HEK293 (cell line): ENCODE measurements around the gene FNDC8.

Experiments used
- CTCF ChIA-PET: fragments of 350-600 bp; formaldehyde crosslinking; extraction: SDS; loops from one replicate; lab custom pipeline; 2021; ENCODE audit warnings: antibody characterized with exemption; lab: Yijun Ruan, JAX
- POLR2A ChIA-PET: fragments of 300-600 bp; formaldehyde crosslinking; extraction: SDS; loops from one replicate; lab custom pipeline; 2020; ENCODE audit warnings: antibody characterized with exemption, inconsistent platforms; lab: Yijun Ruan, JAX
- H3K27ac ChIP-seq: fragments of 200-500 bp; sonication (Bioruptor generic); 2 replicates; pipeline ENCODE4 v1.5.1; 2014; ENCODE audit warnings: low read depth, low read length, control low read depth, inconsistent platforms; ENCODE audit errors: extremely low read depth
- H3K36me3 ChIP-seq, 2 experiments: fragments of 200-500 bp in 1 of 2; sonication (Bioruptor generic) in 1 of 2; 1 replicate in 1 of 2; 2 replicates in 1 of 2; pipeline ENCODE4 v1.5.1; 2014 to 2017; ENCODE audit warnings: inconsistent platforms in 2 of 2, low read length in 2 of 2; ENCODE audit not compliant: control insufficient read depth in 2 of 2, insufficient read depth in 1 of 2
- H3K4me1 ChIP-seq: fragments of 200-500 bp; sonication (Bioruptor generic); 2 replicates; pipeline ENCODE4 v1.5.1; 2014; ENCODE audit warnings: mild to moderate bottlenecking, low read length, inconsistent platforms; ENCODE audit not compliant: control insufficient read depth, insufficient read depth
- H3K4me3 ChIP-seq: 2 replicates; pipeline ENCODE4 v1.5.1; 2011; ENCODE audit warnings: low read depth, mild to moderate bottlenecking, control low read depth, low read length, moderate library complexity
- H3K9me3 ChIP-seq: fragments of 200-500 bp; sonication (Bioruptor generic); 2 replicates; pipeline ENCODE4 v1.5.1; 2014; ENCODE audit warnings: low read depth, low read length, inconsistent platforms; ENCODE audit not compliant: control insufficient read depth, insufficient read depth
- BCL11B ChIP-seq: fragments of 450-650 bp; formaldehyde crosslinking; IDR thresholded peaks from 2 replicates; pipeline ENCODE4 v1.5.1; 2016; ENCODE audit warnings: low read depth, missing biosample characterization, missing genetic modification characterization
- EGR2 ChIP-seq: fragments of 450-650 bp; formaldehyde crosslinking; IDR thresholded peaks from 2 replicates; pipeline ENCODE4 v1.5.1; 2016; ENCODE audit warnings: low read depth, missing biosample characterization, missing genetic modification characterization
- KLF1 ChIP-seq: fragments of 450-650 bp; formaldehyde crosslinking; IDR thresholded peaks from 2 replicates; pipeline ENCODE4 v1.5.1; 2016; ENCODE audit warnings: missing biosample characterization, missing genetic modification characterization
- MEIS1 ChIP-seq: sonication (generic); formaldehyde crosslinking; IDR thresholded peaks from 2 replicates; pipeline ENCODE4 v1.8.1; 2022; ENCODE audit warnings: missing genetic modification reagents, mild to moderate bottlenecking, borderline replicate concordance
- REPIN1 ChIP-seq: fragments of 450-650 bp; formaldehyde crosslinking; IDR thresholded peaks from 2 replicates; pipeline ENCODE4 v1.5.1; 2017; ENCODE audit warnings: missing biosample characterization, missing genetic modification characterization, low read depth
- SALL2 ChIP-seq: fragments of 450-650 bp; formaldehyde crosslinking; IDR thresholded peaks from 2 replicates; pipeline ENCODE4 v1.5.0; 2017; ENCODE audit warnings: missing biosample characterization, mild to moderate bottlenecking, missing genetic modification characterization, borderline replicate concordance
- YY1 ChIP-seq: fragments of 450-650 bp; formaldehyde crosslinking; IDR thresholded peaks from 2 replicates; pipeline ENCODE4 v1.5.1; 2018; ENCODE audit warnings: missing biosample characterization, missing genetic modification characterization
- ZBTB17 ChIP-seq: fragments of 450-650 bp; formaldehyde crosslinking; IDR thresholded peaks from 2 replicates; pipeline ENCODE4 v1.5.1; 2016; ENCODE audit warnings: missing biosample characterization, missing genetic modification characterization
- ZBTB48 ChIP-seq: fragments of 450-650 bp; formaldehyde crosslinking; IDR thresholded peaks from 2 replicates; pipeline ENCODE4 v1.5.1; 2016; ENCODE audit warnings: missing biosample characterization, missing genetic modification characterization
- ZNF133 ChIP-seq: fragments of 450-650 bp; formaldehyde crosslinking; IDR thresholded peaks from 2 replicates; pipeline ENCODE4 v1.5.1; 2016; ENCODE audit warnings: missing biosample characterization, missing genetic modification characterization
- ZNF140 ChIP-seq: fragments of 450-650 bp; formaldehyde crosslinking; IDR thresholded peaks from 2 replicates; pipeline ENCODE4 v1.5.1; 2016; ENCODE audit warnings: missing biosample characterization, missing genetic modification characterization
- ZNF175 ChIP-seq: fragments of 450-650 bp; formaldehyde crosslinking; IDR thresholded peaks from 2 replicates; pipeline ENCODE4 v1.5.1; 2016; ENCODE audit warnings: missing biosample characterization, missing genetic modification characterization
- ZNF19 ChIP-seq: fragments of 450-650 bp; formaldehyde crosslinking; IDR thresholded peaks from 2 replicates; pipeline ENCODE4; 2016; ENCODE audit warnings: missing biosample characterization, missing genetic modification characterization, low read depth
- ZNF239 ChIP-seq: fragments of 450-650 bp; formaldehyde crosslinking; IDR thresholded peaks from 2 replicates; pipeline ENCODE4 v1.5.1; 2016; ENCODE audit warnings: missing biosample characterization, missing genetic modification characterization
- ZNF311 ChIP-seq: fragments of 450-650 bp; formaldehyde crosslinking; IDR thresholded peaks from 2 replicates; pipeline ENCODE4 v1.5.1; 2017; ENCODE audit warnings: missing biosample characterization, missing genetic modification characterization, borderline replicate concordance
- ZNF335 ChIP-seq: fragments of 450-650 bp; formaldehyde crosslinking; conservative IDR thresholded peaks from 2 replicates; pipeline ENCODE4 v1.5.1; 2016; ENCODE audit warnings: missing biosample characterization, missing genetic modification characterization
- ZNF473 ChIP-seq: fragments of 450-650 bp; formaldehyde crosslinking; IDR thresholded peaks from 2 replicates; pipeline ENCODE4 v1.5.1; 2017; ENCODE audit warnings: missing biosample characterization, missing genetic modification characterization
- ZNF529 ChIP-seq: fragments of 450-650 bp; formaldehyde crosslinking; IDR thresholded peaks from 2 replicates; pipeline ENCODE4 v1.5.1; 2017; ENCODE audit warnings: missing genetic modification characterization, missing biosample characterization; ENCODE audit not compliant: insufficient replicate concordance
- ZNF555 ChIP-seq: fragments of 450-650 bp; formaldehyde crosslinking; conservative IDR thresholded peaks from 2 replicates; pipeline ENCODE4 v1.5.1; 2017; ENCODE audit warnings: missing biosample characterization, mild to moderate bottlenecking, missing genetic modification characterization, inconsistent platforms
- ZNF623 ChIP-seq: fragments of 450-650 bp; formaldehyde crosslinking; IDR thresholded peaks from 2 replicates; pipeline ENCODE4 v1.5.1; 2016; ENCODE audit warnings: missing biosample characterization, missing genetic modification characterization
- ZNF626 ChIP-seq: fragments of 450-650 bp; sonication (Bioruptor Pico); formaldehyde crosslinking; IDR thresholded peaks from 2 replicates; pipeline ENCODE4 v1.5.1; 2018; ENCODE audit warnings: missing biosample characterization, missing genetic modification characterization, inconsistent platforms
- ZXDB ChIP-seq: fragments of 450-650 bp; formaldehyde crosslinking; IDR thresholded peaks from 2 replicates; pipeline ENCODE4 v1.5.1; 2016; ENCODE audit warnings: missing biosample characterization, missing genetic modification characterization
- TF ChIP-seq, protein P1 (sequence below): fragments of 450-650 bp; formaldehyde crosslinking; IDR thresholded peaks from 2 replicates; pipeline ENCODE4; 2016; ENCODE audit warnings: missing biosample characterization, missing genetic modification characterization
- TF ChIP-seq, protein P2 (sequence below): fragments of 450-650 bp; formaldehyde crosslinking; IDR thresholded peaks from 2 replicates; pipeline ENCODE4 v1.5.1; 2017; ENCODE audit warnings: missing biosample characterization, missing genetic modification characterization
- TF ChIP-seq, protein P3 (sequence below): fragments of 450-650 bp; formaldehyde crosslinking; IDR thresholded peaks from 2 replicates; pipeline ENCODE4 v1.5.1; 2016; ENCODE audit warnings: missing biosample characterization, missing genetic modification characterization
- TF ChIP-seq, protein P4 (sequence below): fragments of 450-650 bp; formaldehyde crosslinking; IDR thresholded peaks from 2 replicates; pipeline ENCODE4 v1.5.1; 2016; ENCODE audit warnings: missing biosample characterization, missing genetic modification characterization

FNDC8 gene

GRCh38 chr17:35129973-35130351 lies 8.5 kb downstream of the FNDC8 start:
- H3K4me3 ChIP-seq: no peak overlapping the region
- no peak for TF ChIP-seq ZNF626 (tag by site-specific recombination)
- TF ChIP-seq, protein P1, sequence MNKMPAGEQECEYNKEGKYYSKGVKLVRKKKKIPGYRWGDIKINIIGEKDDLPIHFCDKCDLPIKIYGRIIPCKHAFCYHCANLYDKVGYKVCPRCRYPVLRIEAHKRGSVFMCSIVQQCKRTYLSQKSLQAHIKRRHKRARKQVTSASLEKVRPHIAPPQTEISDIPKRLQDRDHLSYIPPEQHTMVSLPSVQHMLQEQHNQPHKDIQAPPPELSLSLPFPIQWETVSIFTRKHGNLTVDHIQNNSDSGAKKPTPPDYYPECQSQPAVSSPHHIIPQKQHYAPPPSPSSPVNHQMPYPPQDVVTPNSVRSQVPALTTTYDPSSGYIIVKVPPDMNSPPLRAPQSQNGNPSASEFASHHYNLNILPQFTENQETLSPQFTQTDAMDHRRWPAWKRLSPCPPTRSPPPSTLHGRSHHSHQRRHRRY (tag by site-specific recombination): no peak
- no peak for TF ChIP-seq ZNF529 (tag by site-specific recombination)
- no peak for TF ChIP-seq KLF1 (tag by site-specific recombination)
- TF ChIP-seq BCL11B (tag by site-specific recombination): no peak
- TF ChIP-seq ZNF140 (tag by site-specific recombination): no peak
- no peak for TF ChIP-seq SALL2 (tag by site-specific recombination)
- TF ChIP-seq ZBTB48 (tag by site-specific recombination): no peak
- no peak for TF ChIP-seq EGR2 (tag by site-specific recombination)
- TF ChIP-seq ZBTB17 (tag by site-specific recombination): no peak
- CTCF ChIA-PET: interaction anchor here (0.7 to 1.2 kb wide), 3 partner anchors 10 to 163 kb away, joined by 3 to 4 read pairs (median 3); no protein-coding TSS in a partner anchor
- H3K9me3 ChIP-seq: no peaks in the 10 kb centered on the region
- H3K36me3 ChIP-seq: peaks cover 19 to 52% of the 10 kb centered on the region in 2 experiments
- POLR2A ChIA-PET: interaction anchor here (1.0 to 1.4 kb wide), 2 partner anchors 11 to 32 kb away, joined by 3 to 9 read pairs; no protein-coding TSS in a partner anchor
- no peaks in the 10 kb centered on the region for H3K4me1 ChIP-seq
- no peak overlapping the region for H3K27ac ChIP-seq

- Histone ChIP-seq H3K4me3 (no peak overlapping the region), H3K27ac (no peak overlapping the region), H3K36me3 (peaks cover 23 to 56% of the 10 kb centered on the region in 2 experiments), H3K9me3 (no peaks in the 10 kb centered on the region), H3K4me1 (no peaks in the 10 kb centered on the region)
- CTCF ChIA-PET: interaction anchor here (0.5 to 1.0 kb wide), 3 partner anchors 10 to 859 kb away, joined by 3 to 4 read pairs (median 3); no protein-coding TSS in a partner anchor
- POLR2A ChIA-PET: interaction anchor here (1.0 to 1.4 kb wide), 3 partner anchors 10 to 32 kb away, joined by 3 to 9 read pairs (median 4); partner anchors contain the start of gene RAD51D
- TF ChIP-seq ZNF311 (tag by site-specific recombination) (no peak), ZNF555 (tag by site-specific recombination) (no peak), YY1 (tag by site-specific recombination) (no peak), ZNF335 (tag by site-specific recombination) (no peak), ZNF133 (tag by site-specific recombination) (no peak), ZXDB (no peak), ZNF239 (tag by site-specific recombination) (no peak), ZNF175 (tag by site-specific recombination) (no peak), REPIN1 (tag by site-specific recombination) (no peak), ZNF19 (no peak), ZNF473 (tag by site-specific recombination) (no peak), KLF1 (tag by site-specific recombination) (no peak), MEIS1 (CRISPR knock-in tag) (no peak), ZNF623 (tag by site-specific recombination) (no peak)
- TF ChIP-seq, protein P1 (tag by site-specific recombination): no peak
- TF ChIP-seq, protein P2, sequence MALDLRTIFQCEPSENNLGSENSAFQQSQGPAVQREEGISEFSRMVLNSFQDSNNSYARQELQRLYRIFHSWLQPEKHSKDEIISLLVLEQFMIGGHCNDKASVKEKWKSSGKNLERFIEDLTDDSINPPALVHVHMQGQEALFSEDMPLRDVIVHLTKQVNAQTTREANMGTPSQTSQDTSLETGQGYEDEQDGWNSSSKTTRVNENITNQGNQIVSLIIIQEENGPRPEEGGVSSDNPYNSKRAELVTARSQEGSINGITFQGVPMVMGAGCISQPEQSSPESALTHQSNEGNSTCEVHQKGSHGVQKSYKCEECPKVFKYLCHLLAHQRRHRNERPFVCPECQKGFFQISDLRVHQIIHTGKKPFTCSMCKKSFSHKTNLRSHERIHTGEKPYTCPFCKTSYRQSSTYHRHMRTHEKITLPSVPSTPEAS: no peak
- TF ChIP-seq, protein P3, sequence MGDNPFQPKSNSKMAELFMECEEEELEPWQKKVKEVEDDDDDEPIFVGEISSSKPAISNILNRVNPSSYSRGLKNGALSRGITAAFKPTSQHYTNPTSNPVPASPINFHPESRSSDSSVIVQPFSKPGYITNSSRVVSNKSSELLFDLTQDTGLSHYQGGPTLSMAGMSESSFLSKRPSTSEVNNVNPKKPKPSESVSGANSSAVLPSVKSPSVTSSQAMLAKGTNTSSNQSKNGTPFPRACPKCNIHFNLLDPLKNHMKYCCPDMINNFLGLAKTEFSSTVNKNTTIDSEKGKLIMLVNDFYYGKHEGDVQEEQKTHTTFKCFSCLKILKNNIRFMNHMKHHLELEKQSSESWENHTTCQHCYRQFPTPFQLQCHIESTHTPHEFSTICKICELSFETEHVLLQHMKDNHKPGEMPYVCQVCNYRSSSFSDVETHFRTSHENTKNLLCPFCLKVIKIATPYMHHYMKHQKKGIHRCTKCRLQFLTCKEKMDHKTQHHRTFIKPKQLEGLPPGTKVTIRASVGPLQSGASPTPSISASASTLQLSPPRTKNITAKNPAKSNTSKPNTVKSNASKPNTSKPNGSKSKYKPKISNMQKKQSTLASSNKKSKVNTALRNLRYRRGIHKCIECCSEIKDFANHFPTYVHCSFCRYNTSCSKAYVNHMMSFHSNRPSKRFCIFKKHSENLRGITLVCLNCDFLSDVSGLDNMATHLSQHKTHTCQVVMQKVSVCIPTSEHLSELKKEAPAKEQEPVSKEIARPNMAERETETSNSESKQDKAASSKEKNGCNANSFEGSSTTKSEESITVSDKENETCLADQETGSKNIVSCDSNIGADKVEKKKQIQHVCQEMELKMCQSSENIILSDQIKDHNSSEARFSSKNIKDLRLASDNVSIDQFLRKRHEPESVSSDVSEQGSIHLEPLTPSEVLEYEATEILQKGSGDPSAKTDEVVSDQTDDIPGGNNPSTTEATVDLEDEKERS: no peak
- TF ChIP-seq, protein P4, sequence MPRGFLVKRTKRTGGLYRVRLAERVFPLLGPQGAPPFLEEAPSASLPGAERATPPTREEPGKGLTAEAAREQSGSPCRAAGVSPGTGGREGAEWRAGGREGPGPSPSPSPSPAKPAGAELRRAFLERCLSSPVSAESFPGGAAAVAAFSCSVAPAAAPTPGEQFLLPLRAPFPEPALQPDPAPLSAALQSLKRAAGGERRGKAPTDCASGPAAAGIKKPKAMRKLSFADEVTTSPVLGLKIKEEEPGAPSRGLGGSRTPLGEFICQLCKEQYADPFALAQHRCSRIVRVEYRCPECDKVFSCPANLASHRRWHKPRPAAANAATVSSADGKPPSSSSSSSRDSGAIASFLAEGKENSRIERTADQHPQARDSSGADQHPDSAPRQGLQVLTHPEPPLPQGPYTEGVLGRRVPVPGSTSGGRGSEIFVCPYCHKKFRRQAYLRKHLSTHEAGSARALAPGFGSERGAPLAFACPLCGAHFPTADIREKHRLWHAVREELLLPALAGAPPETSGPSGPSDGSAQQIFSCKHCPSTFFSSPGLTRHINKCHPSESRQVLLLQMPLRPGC (tag by site-specific recombination): no peak
Measured at GRCh38 chr17:35130392-35130791, 9.0 kb downstream of the FNDC8 start.
